Esophagus squamous epithelium (tissue), 4 donors: ENCODE measurements around the gene MRRF.

Source experiments
- POLR2A ChIP-seq, 4 donors: fragments of 450-650 bp; IDR thresholded peaks; one replicate each; pipeline ENCODE4 v1.6.1; 2017; ENCODE audit warnings: antibody characterized with exemption in 4 of 4, mild to moderate bottlenecking in 4 of 4, moderate library complexity in 3 of 4
- TF ChIP-seq, protein P1 (sequence below), 6 experiments: fragments of 450-650 bp in 4 of 6; fragments of 200-600 bp in 2 of 6; sonication (generic) in 2 of 6; IDR thresholded peaks; one replicate each; pipeline ENCODE4 v1.5.1; 2016 to 2019; ENCODE audit warnings: antibody characterized with exemption in 6 of 6, mild to moderate bottlenecking in 4 of 6, moderate library complexity in 4 of 6

DNA sequence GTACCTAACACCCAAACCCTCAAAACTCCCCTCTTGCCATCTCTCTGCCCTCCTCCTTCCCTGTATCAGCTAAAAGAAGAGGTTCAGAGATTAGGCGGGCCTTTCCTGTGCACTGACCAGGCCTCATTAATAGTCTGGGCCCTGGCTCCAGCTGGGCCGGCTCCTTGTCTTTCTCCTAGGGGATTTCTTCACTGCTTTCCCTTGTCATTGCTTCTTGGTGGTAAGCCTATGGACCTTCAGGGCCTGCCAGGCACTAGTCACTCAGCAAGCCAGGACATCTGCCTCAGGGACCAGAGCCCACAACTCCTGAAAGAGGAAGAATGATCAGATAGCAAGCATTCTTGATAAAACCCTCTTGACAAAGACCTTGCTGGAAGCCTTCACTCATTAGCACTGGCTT is 50.9 kb downstream of the MRRF start:
- TF ChIP-seq, protein P1, sequence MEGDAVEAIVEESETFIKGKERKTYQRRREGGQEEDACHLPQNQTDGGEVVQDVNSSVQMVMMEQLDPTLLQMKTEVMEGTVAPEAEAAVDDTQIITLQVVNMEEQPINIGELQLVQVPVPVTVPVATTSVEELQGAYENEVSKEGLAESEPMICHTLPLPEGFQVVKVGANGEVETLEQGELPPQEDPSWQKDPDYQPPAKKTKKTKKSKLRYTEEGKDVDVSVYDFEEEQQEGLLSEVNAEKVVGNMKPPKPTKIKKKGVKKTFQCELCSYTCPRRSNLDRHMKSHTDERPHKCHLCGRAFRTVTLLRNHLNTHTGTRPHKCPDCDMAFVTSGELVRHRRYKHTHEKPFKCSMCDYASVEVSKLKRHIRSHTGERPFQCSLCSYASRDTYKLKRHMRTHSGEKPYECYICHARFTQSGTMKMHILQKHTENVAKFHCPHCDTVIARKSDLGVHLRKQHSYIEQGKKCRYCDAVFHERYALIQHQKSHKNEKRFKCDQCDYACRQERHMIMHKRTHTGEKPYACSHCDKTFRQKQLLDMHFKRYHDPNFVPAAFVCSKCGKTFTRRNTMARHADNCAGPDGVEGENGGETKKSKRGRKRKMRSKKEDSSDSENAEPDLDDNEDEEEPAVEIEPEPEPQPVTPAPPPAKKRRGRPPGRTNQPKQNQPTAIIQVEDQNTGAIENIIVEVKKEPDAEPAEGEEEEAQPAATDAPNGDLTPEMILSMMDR (IDR thresholded peaks at IDR 0.05), result no peak
- TF ChIP-seq POLR2A (IDR thresholded peaks at IDR 0.05), result no peak
